HCT116 (cell line): ENCODE results near the gene CCDC134. TPM values are rescaled to one million over a fixed set of nuclear protein-coding genes. Genes with fewer than 3 reads are reported as not detected.

Source experiments
- ATAC-seq: fragments of 200-7000 bp; cut with Tn5 transposase; 2 replicates; pipeline ENCODE4 v1.9.1; 2020; ENCODE audit warnings: mild to moderate bottlenecking, moderate library complexity
- BruUV-seq: library from RNA; stranded (reverse); fragments of 400-500 nt; replicated peaks from 2 replicates; lab custom pipeline; 2021; lab: Mats Ljungman, UMichigan
- CTCF ChIA-PET: fragments of 300-600 bp; sonication (Branson Sonifier 250); formaldehyde crosslinking; loops from one replicate; lab custom pipeline; 2021; ENCODE audit warnings: antibody characterized with exemption; lab: Charles Lee
- POLR2A ChIA-PET: fragments of 300-600, 350-600 bp; sonication (Branson Sonifier 250); formaldehyde crosslinking; loops from one replicate; lab custom pipeline; 2021; ENCODE audit warnings: antibody characterized with exemption; lab: Charles Lee
- RAD21 ChIA-PET, 2 experiments: fragments of 300-600 bp; sonication (Branson Sonifier 250); formaldehyde crosslinking; loops; one replicate each; lab custom pipeline; 2023; ENCODE audit warnings: low total read pairs in 2 of 2; ENCODE audit not compliant: uncharacterized antibody in 2 of 2, unreplicated experiment in 2 of 2, low non-redundant PET in 1 of 2; lab: Charles Lee
- DNase-seq: peaks from one replicate; pipeline ENCODE4 v3.0.0-alpha.2; 2010; ENCODE audit warnings: low read depth, low spot score
- H2AFZ ChIP-seq: fragments of 200-600 bp; shearing (Covaris generic), sonication (generic); 2 replicates; pipeline ENCODE4 v1.6.1; 2017; ENCODE audit warnings: low read depth, mixed run types, mixed read lengths, antibody characterized with exemption, low read length; ENCODE audit not compliant: poor library complexity, severe bottlenecking
- H3K27ac ChIP-seq: 2 replicates; pipeline ENCODE4 v1.5.1; 2012; ENCODE audit warnings: low read depth, low read length
- H3K27me3 ChIP-seq: fragments of 200-600 bp; sonication (generic); 2 replicates; pipeline ENCODE4 v1.6.1; 2016; ENCODE audit warnings: mixed run types, low read length, mixed read lengths; ENCODE audit not compliant: insufficient read depth
- H3K36me3 ChIP-seq, 2 experiments: fragments of 200-500 bp in 1 of 2; fragments of 200-600 bp in 1 of 2; sonication (Bioruptor generic) in 1 of 2; sonication (generic) in 1 of 2; 2 replicates each; pipeline versions ENCODE4 v1.5.1 to v1.6.1; 2014 to 2016; ENCODE audit warnings: low read length in 2 of 2, inconsistent platforms in 1 of 2, mixed read lengths in 1 of 2, mixed run types in 1 of 2; ENCODE audit not compliant: insufficient read depth in 2 of 2, control insufficient read depth in 1 of 2
- H3K4me1 ChIP-seq, 2 experiments: fragments of 200-600 bp in 1 of 2; sonication (generic) in 1 of 2; 2 replicates each; pipeline versions ENCODE4 v1.5.1 to v1.6.1; 2012 to 2017; ENCODE audit warnings: low read length in 2 of 2, inconsistent platforms in 1 of 2, mild to moderate bottlenecking in 1 of 2, mixed read lengths in 1 of 2, mixed run types in 1 of 2, moderate library complexity in 1 of 2; ENCODE audit not compliant: insufficient read depth in 2 of 2, control insufficient read depth in 1 of 2
- H3K4me2 ChIP-seq: fragments of 200-600 bp; sonication (generic); 2 replicates; pipeline ENCODE4 v1.6.1; 2017; ENCODE audit warnings: mixed run types, low read length, mixed read lengths
- H3K4me3 ChIP-seq, 2 experiments: fragments of 200-600 bp in 1 of 2; sonication (generic) in 1 of 2; replicated peaks in 1 of 2; 2 replicates each; pipeline ENCODE4 v1.5.1; 2011 to 2016; ENCODE audit warnings: low read length in 2 of 2, control low read depth in 1 of 2, low read depth in 1 of 2, mild to moderate bottlenecking in 1 of 2, mixed read lengths in 1 of 2, mixed run types in 1 of 2
- H3K79me2 ChIP-seq: fragments of 200-600 bp; sonication (generic); 2 replicates; pipeline ENCODE4 v1.6.1; 2017; ENCODE audit warnings: mild to moderate bottlenecking, mixed run types, low read length, moderate library complexity, mixed read lengths; ENCODE audit not compliant: insufficient read depth
- H3K9ac ChIP-seq: fragments of 200-600 bp; sonication (generic); 2 replicates; pipeline ENCODE4 v1.6.1; 2016; ENCODE audit warnings: low read length, mixed read lengths
- H3K9me2 ChIP-seq: fragments of 200-600 bp; sonication (generic), shearing (Covaris generic); 2 replicates; pipeline ENCODE4 v1.6.1; 2017; ENCODE audit warnings: mixed run types, mild to moderate bottlenecking, moderate library complexity; ENCODE audit not compliant: insufficient read depth
- H3K9me3 ChIP-seq, 2 experiments: fragments of 200-500 bp in 1 of 2; fragments of 200-600 bp in 1 of 2; sonication (Bioruptor generic) in 1 of 2; sonication (generic) in 1 of 2; 2 replicates each; pipeline ENCODE4 v1.6.1; 2014 to 2017; ENCODE audit warnings: low read length in 2 of 2, mixed read lengths in 2 of 2, inconsistent platforms in 1 of 2, low read depth in 1 of 2, mild to moderate bottlenecking in 1 of 2, mixed run types in 1 of 2, moderate library complexity in 1 of 2; ENCODE audit not compliant: control insufficient read depth in 1 of 2, insufficient read depth in 1 of 2
- H4K20me1 ChIP-seq: fragments of 200-600 bp; sonication (generic), shearing (Covaris generic); 2 replicates; pipeline ENCODE4 v1.6.1; 2017; ENCODE audit warnings: mixed run types, mild to moderate bottlenecking, moderate library complexity; ENCODE audit not compliant: insufficient read depth
- CBX3 ChIP-seq: IDR thresholded peaks from 2 replicates; pipeline ENCODE4 v1.6.1; 2012; ENCODE audit warnings: low read depth
- CEBPB ChIP-seq: IDR thresholded peaks from 2 replicates; pipeline ENCODE4 v1.6.1; 2012; ENCODE audit warnings: low read depth
- CTCF ChIP-seq, 3 experiments: fragments of 200-600 bp in 1 of 3; sonication (generic) in 1 of 3; IDR thresholded peaks in 2 of 3; conservative IDR thresholded peaks in 1 of 3; 2 replicates each; pipeline ENCODE4 v1.5.1; 2012 to 2017; ENCODE audit warnings: low read depth in 2 of 3, low read length in 2 of 3, antibody characterized with exemption in 1 of 3, borderline replicate concordance in 1 of 3, control low read depth in 1 of 3, mild to moderate bottlenecking in 1 of 3, mixed read lengths in 1 of 3, mixed run types in 1 of 3, moderate library complexity in 1 of 3; ENCODE audit not compliant: insufficient read depth in 1 of 3
- EGR1 ChIP-seq: IDR thresholded peaks from 2 replicates; pipeline ENCODE4 v1.6.1; 2012; ENCODE audit warnings: low read depth
- EZH2 ChIP-seq: fragments of 200-600 bp; sonication (generic); IDR thresholded peaks from 2 replicates; pipeline ENCODE4 v1.6.1; 2017; ENCODE audit warnings: antibody characterized with exemption, mixed run types
- EZH2phosphoT487 ChIP-seq: fragments of 200-600 bp; IDR thresholded peaks from 2 replicates; pipeline ENCODE4 v1.6.1; 2018; ENCODE audit warnings: antibody characterized with exemption, borderline replicate concordance
- FOSL1 ChIP-seq: IDR thresholded peaks from 2 replicates; pipeline ENCODE4 v1.6.1; 2012; ENCODE audit warnings: low read depth
- JUND ChIP-seq: IDR thresholded peaks from 2 replicates; pipeline ENCODE4 v1.6.1; 2012
- MAX ChIP-seq: IDR thresholded peaks from 2 replicates; pipeline ENCODE4 v1.6.1; 2012
- POLR2A ChIP-seq: IDR thresholded peaks from 2 replicates; pipeline ENCODE4 v1.7.0; 2011; ENCODE audit warnings: borderline replicate concordance; ENCODE audit not compliant: insufficient read depth, insufficient read length; ENCODE audit errors: extremely low read depth
- RAD21 ChIP-seq: IDR thresholded peaks from 2 replicates; pipeline ENCODE4 v1.6.1; 2012; ENCODE audit warnings: low read depth, mild to moderate bottlenecking
- SIN3A ChIP-seq: IDR thresholded peaks from 2 replicates; pipeline ENCODE4 v1.6.1; 2012; ENCODE audit warnings: low read depth
- SP1 ChIP-seq: IDR thresholded peaks from 2 replicates; pipeline ENCODE4 v1.6.1; 2012; ENCODE audit warnings: low read depth
- SRF ChIP-seq: IDR thresholded peaks from 2 replicates; pipeline ENCODE4 v1.6.1; 2012; ENCODE audit warnings: low read depth
- ZBTB33 ChIP-seq: IDR thresholded peaks from 2 replicates; pipeline ENCODE4 v1.6.1; 2011; ENCODE audit warnings: mild to moderate bottlenecking, low read length, moderate library complexity; ENCODE audit not compliant: insufficient replicate concordance; ENCODE audit errors: extremely low read depth
- ZFX ChIP-seq: fragments of 450-650 bp; IDR thresholded peaks from 2 replicates; pipeline ENCODE4 v1.6.1; 2017
- intact Hi-C: fragments of 100-400 bp; cut with micrococcal nuclease; formaldehyde crosslinking; loops from 2 replicates; pipeline ENCODE4 v1.10.0; 2022
- total RNA-seq: library from RNA; stranded (reverse); gene quantifications from one replicate; pipeline ENCODE4 v1.2.1, GENCODE V29; 2021; ENCODE audit not compliant: unreplicated experiment

The CCDC134 gene
- total RNA-seq, 1 experiment from 2014 or later, result 15.8 TPM

GRCh38 chr22:41805639-41806038 lies 5.2 kb downstream of the CCDC134 start:
- Histone ChIP-seq H3K9ac (no peak overlapping the region), H3K9me2 (no peaks in the 10 kb centered on the region), H3K79me2 (peaks cover 45% of the 10 kb centered on the region), H3K4me2 (no peak overlapping the region), H3K4me3 (no peak overlapping the region), H4K20me1 (no peaks in the 10 kb centered on the region), H2AFZ (no peak overlapping the region), H3K4me1 (peaks cover 5 to 10% of the 10 kb centered on the region in 2 experiments; a peak in 3 of 4 replicates), H3K36me3 (no peaks in the 10 kb centered on the region), H3K27me3 (no peaks in the 10 kb centered on the region), H3K27ac (no peak overlapping the region), H3K9me3 (no peaks in the 10 kb centered on the region)
- ChIA-PET POLR2A (no interaction called here), RAD21 (no interaction called here), CTCF (no interaction called here)
- TF ChIP-seq ZBTB33 (no peak), EZH2phosphoT487 (no peak), SRF (no peak), CEBPB (no peak), ZFX (no peak), FOSL1 (no peak), EZH2 (no peak), EGR1 (no peak), RAD21 (no peak), CTCF (IDR thresholded peaks at IDR 0.05 in 2 of 3, conservative IDR thresholded peaks at IDR 0.05 in 1 of 3; ENCODE audit: borderline replicate concordance in 1 of 3, insufficient read depth in 1 of 3, low read depth in 2 of 3, low read length in 2 of 3) (no peak), JUND (no peak), SP1 (no peak), POLR2A (no peak), CBX3 (no peak), MAX (no peak), SIN3A (no peak)
- no peak for DNase-seq
- intact Hi-C loops, result no loop called here
- ATAC-seq, result no peak
- no TSS peak for BruUV-seq
